Effector memory CD8-positive, alpha-beta T cell (primary cell): ENCODE measurements around the gene RBMS1.
A peak's percentile ranks its signal among the peaks of the same experiment; 100 is the strongest.
"Not testable (repeated sequence)": the region's sequence is repeated elsewhere in the genome, so short reads cannot be mapped to it uniquely, and the experiment has no call there.

ENCODE experiments used
- ATAC-seq: fragments of 150-1000 bp; cut with Tn5 transposase; replicated peaks from 2 replicates; pipeline ENCODE4 v1.10.0; 2021; ENCODE audit warnings: mild to moderate bottlenecking, moderate library complexity
- DNase-seq, 3 experiments: peaks; one replicate each; pipeline ENCODE4 v3.0.0; 2021
- H3K27ac Mint-ChIP-seq, 2 donors: one replicate each; pipeline ENCODE4 v1.8.0; 2022; ENCODE audit warnings: mild to moderate bottlenecking in 2 of 2, mixed read lengths in 2 of 2, moderate library complexity in 2 of 2
- H3K27me3 Mint-ChIP-seq, 2 donors: one replicate each; pipeline ENCODE4 v1.8.0; 2022; ENCODE audit warnings: mixed read lengths in 2 of 2
- H3K36me3 Mint-ChIP-seq: one replicate; pipeline ENCODE4 v1.8.0; 2022; ENCODE audit warnings: mild to moderate bottlenecking, moderate library complexity, mixed read lengths; ENCODE audit not compliant: insufficient read depth
- H3K4me1 Mint-ChIP-seq, 2 donors: one replicate each; pipeline ENCODE4 v1.8.0; 2022; ENCODE audit warnings: low read depth in 2 of 2, mixed read lengths in 2 of 2
- H3K4me3 Mint-ChIP-seq, 2 donors: one replicate each; pipeline ENCODE4 v1.8.0; 2022; ENCODE audit warnings: mild to moderate bottlenecking in 2 of 2, mixed read lengths in 2 of 2, moderate library complexity in 2 of 2
- H3K9me3 Mint-ChIP-seq, 2 donors: one replicate each; pipeline ENCODE4 v1.8.0; 2022; ENCODE audit warnings: mixed read lengths in 2 of 2

RBMS1 gene

GRCh38 chr2:160458718-160459453 is 34.7 kb downstream of the RBMS1 start:
- no peak overlapping the region for H3K27ac Mint-ChIP-seq
- peaks cover 6% of the 10 kb centered on the region for H3K36me3 Mint-ChIP-seq
- no peaks in the 10 kb centered on the region for H3K27me3 Mint-ChIP-seq
- no peak overlapping the region for H3K4me3 Mint-ChIP-seq
- H3K4me1 Mint-ChIP-seq: peaks cover 15 to 24% of the 10 kb centered on the region in 2 donors
- no peaks in the 10 kb centered on the region for H3K9me3 Mint-ChIP-seq
- ATAC-seq: no peak
- DNase-seq: no peak

- Mint-ChIP-seq H3K4me3 (peak overlapping the region in 1 of 2 donors; percentile 13), H3K9me3 (no peaks in the 10 kb centered on the region), H3K27me3 (no peaks in the 10 kb centered on the region), H3K4me1 (peaks cover 13 to 20% of the 10 kb centered on the region in 2 donors), H3K36me3 (peaks cover 1% of the 10 kb centered on the region), H3K27ac (peak overlapping the region in 1 of 2 donors; percentile 38)
- ATAC-seq: peak; percentile 93
- DNase-seq: peak; percentile 19 to 35 (median 34)
Measured at GRCh38 chr2:160457588-160457987, 36.0 kb downstream of the RBMS1 start.

GRCh38 chr2:160454070-160454797 is 39.4 kb downstream of the RBMS1 start:
- no peaks in the 10 kb centered on the region for H3K27me3 Mint-ChIP-seq
- peaks cover 3 to 12% of the 10 kb centered on the region in 2 donors for H3K4me1 Mint-ChIP-seq
- no peak overlapping the region for H3K4me3 Mint-ChIP-seq
- peaks cover 3% of the 10 kb centered on the region for H3K36me3 Mint-ChIP-seq
- H3K27ac Mint-ChIP-seq: no peak overlapping the region
- no peak for DNase-seq
- ATAC-seq: no peak
- no peaks in the 10 kb centered on the region for H3K9me3 Mint-ChIP-seq

GRCh38 chr2:160453111-160453820 is 40.3 kb downstream of the RBMS1 start:
- no peaks in the 10 kb centered on the region for H3K9me3 Mint-ChIP-seq

DNA sequence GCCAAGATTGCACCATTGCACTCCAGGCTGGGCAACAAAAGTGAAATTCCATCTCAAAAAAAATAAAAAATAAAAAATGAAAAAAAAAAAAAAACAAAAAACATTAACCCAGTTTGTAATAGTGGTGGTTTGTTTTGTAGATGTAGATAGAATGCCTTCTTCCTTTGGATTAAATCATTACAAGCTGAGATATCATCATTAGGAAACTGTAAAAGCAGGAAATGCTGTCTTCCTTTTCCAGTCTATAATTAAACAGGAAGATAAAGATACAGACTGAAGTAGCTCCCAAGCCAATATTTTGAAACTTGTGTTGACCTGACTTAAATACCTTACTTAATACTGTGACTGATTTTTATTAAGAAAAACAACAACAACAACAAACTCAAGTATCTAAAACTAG is 43.1 kb downstream of the RBMS1 start:
- ATAC-seq: no peak
- Mint-ChIP-seq H3K27me3 (no peaks in the 10 kb centered on the region), H3K4me1 (peaks cover 4 to 10% of the 10 kb centered on the region in 2 donors), H3K36me3 (peaks cover 6% of the 10 kb centered on the region), H3K9me3 (no peaks in the 10 kb centered on the region), H3K4me3 (no peak overlapping the region), H3K27ac (no peak overlapping the region)
- DNase-seq: no peak

More at GRCh38 chr2:160453111-160453820, 40.3 kb downstream of the RBMS1 start:
- peaks cover 3% of the 10 kb centered on the region for H3K36me3 Mint-ChIP-seq
- ATAC-seq: no peak
- H3K27ac Mint-ChIP-seq: no peak overlapping the region
- peaks cover 3 to 12% of the 10 kb centered on the region in 2 donors for H3K4me1 Mint-ChIP-seq
- no peaks in the 10 kb centered on the region for H3K27me3 Mint-ChIP-seq
- DNase-seq: no peak
- no peak overlapping the region for H3K4me3 Mint-ChIP-seq

DNA sequence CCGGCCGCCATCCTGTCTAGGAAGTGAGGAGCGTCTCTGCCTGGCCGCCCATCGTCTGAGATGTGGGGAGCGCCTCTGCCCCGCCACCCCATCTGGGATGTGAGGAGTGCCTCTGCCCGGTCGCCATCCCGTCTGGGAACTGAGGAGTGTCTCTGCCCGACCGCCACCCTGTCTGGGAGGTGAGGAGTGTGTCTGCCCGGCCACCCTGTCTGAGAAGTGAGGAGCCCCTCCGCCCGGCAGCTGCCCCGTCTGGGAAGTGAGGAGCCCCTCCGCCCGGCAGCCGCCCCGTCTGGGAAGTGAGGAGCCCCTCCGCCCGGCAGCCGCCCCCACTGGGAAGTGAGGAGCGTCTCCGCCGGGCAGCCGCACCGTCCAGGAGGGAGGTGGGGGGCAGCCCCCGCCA is 44.8 kb downstream of the RBMS1 start:
- not testable (repeated sequence) for H3K4me3 Mint-ChIP-seq, H3K27ac Mint-ChIP-seq, DNase-seq, H3K9me3 Mint-ChIP-seq, H3K36me3 Mint-ChIP-seq, ATAC-seq, H3K27me3 Mint-ChIP-seq
- peaks cover 4 to 10% of the 10 kb centered on the region in 2 donors for H3K4me1 Mint-ChIP-seq

GRCh38 chr2:160445673-160446072 is 47.9 kb downstream of the RBMS1 start:
- H3K4me1 Mint-ChIP-seq: peaks cover 7 to 15% of the 10 kb centered on the region in 2 donors
- no peak for ATAC-seq
- no peak overlapping the region for H3K27ac Mint-ChIP-seq
- peaks cover 8% of the 10 kb centered on the region for H3K36me3 Mint-ChIP-seq
- DNase-seq: no peak
- no peak overlapping the region for H3K4me3 Mint-ChIP-seq
- H3K27me3 Mint-ChIP-seq: no peaks in the 10 kb centered on the region
- no peaks in the 10 kb centered on the region for H3K9me3 Mint-ChIP-seq

- Mint-ChIP-seq H3K4me3 (no peak overlapping the region), H3K4me1 (peaks cover 7 to 15% of the 10 kb centered on the region in 2 donors), H3K27ac (no peak overlapping the region), H3K27me3 (no peaks in the 10 kb centered on the region), H3K9me3 (no peaks in the 10 kb centered on the region), H3K36me3 (peaks cover 6% of the 10 kb centered on the region)
- ATAC-seq (no peak), DNase-seq (no peak)
Measured at GRCh38 chr2:160442603-160443002, 51.0 kb downstream of the RBMS1 start.

- Mint-ChIP-seq H3K4me3 (no peak overlapping the region), H3K4me1 (peaks cover 4 to 18% of the 10 kb centered on the region in 2 donors), H3K27ac (peak overlapping the region in 1 of 2 donors; percentile 21), H3K9me3 (no peaks in the 10 kb centered on the region), H3K36me3 (peaks cover 2% of the 10 kb centered on the region), H3K27me3 (no peaks in the 10 kb centered on the region)
- no peak for DNase-seq
- no peak for ATAC-seq
Measured at GRCh38 chr2:160440888-160441287, 52.7 kb downstream of the RBMS1 start.

DNA sequence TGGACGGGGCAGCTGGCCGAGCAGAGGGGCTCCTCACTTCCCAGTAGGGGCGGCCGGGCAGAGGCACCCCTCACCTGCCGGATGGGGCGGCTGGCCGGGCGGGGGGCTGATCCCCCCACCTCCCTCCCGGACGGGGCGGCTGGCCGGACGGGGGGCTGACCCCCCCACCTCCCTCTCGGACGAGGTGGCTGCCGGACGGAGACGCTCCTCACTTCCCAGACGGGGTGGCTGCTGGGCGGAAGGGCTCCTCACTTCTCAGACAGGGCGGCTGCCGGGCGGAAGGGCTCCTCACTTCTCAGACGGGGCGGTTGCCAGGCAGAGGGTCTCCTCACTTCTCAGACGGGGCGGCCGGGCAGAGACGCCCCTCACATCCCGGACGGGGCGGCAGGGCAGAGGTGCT is 54.6 kb downstream of the RBMS1 start:
- H3K36me3 Mint-ChIP-seq, H3K27ac Mint-ChIP-seq, DNase-seq, H3K9me3 Mint-ChIP-seq, H3K27me3 Mint-ChIP-seq, H3K4me3 Mint-ChIP-seq, ATAC-seq: not testable (repeated sequence)
- H3K4me1 Mint-ChIP-seq: peaks cover 4 to 18% of the 10 kb centered on the region in 2 donors

- Mint-ChIP-seq H3K36me3 (no peaks in the 10 kb centered on the region), H3K9me3 (no peaks in the 10 kb centered on the region), H3K4me3 (no peak overlapping the region), H3K27me3 (no peaks in the 10 kb centered on the region), H3K4me1 (peaks cover 0 to 13% of the 10 kb centered on the region in 2 donors), H3K27ac (no peak overlapping the region)
- ATAC-seq (no peak), DNase-seq (no peak)
Measured at GRCh38 chr2:160437273-160437672, 56.3 kb downstream of the RBMS1 start.

GRCh38 chr2:160434254-160434948 is 59.2 kb downstream of the RBMS1 start:
- H3K27ac Mint-ChIP-seq: no peak overlapping the region
- no peak for DNase-seq
- H3K4me1 Mint-ChIP-seq: peaks cover 11 to 21% of the 10 kb centered on the region in 2 donors
- no peaks in the 10 kb centered on the region for H3K27me3 Mint-ChIP-seq
- no peak overlapping the region for H3K4me3 Mint-ChIP-seq
- no peaks in the 10 kb centered on the region for H3K9me3 Mint-ChIP-seq
- no peak for ATAC-seq
- H3K36me3 Mint-ChIP-seq: peaks cover 3% of the 10 kb centered on the region
